HepG2 (cell line): ENCODE data around the gene CDC23. TPM values are rescaled to one million over a fixed set of nuclear protein-coding genes. Genes with fewer than 3 reads are reported as not detected.

ENCODE experiments used
- ATF7 ChIP-seq, 2 experiments: fragments of 450-650 bp in 1 of 2; sonication (generic) in 1 of 2; formaldehyde crosslinking in 1 of 2; IDR thresholded peaks; 2 replicates each; pipeline versions ENCODE4 v1.4.0 to v1.6.1; 2016 to 2020; ENCODE audit warnings: antibody characterized with exemption in 1 of 2, mild to moderate bottlenecking in 1 of 2, missing genetic modification reagents in 1 of 2
- ELF3 ChIP-seq: IDR thresholded peaks from 2 replicates; pipeline ENCODE4 v1.6.1; 2016; ENCODE audit warnings: missing genetic modification reagents, missing compliant biosample characterization
- EP300 ChIP-seq, 3 experiments: sonication (generic) in 1 of 3; formaldehyde crosslinking in 1 of 3; IDR thresholded peaks; 2 replicates each; pipeline versions ENCODE4 v1.5.1 to v1.6.1; 2011 to 2020; ENCODE audit warnings: low read depth in 2 of 3, low read length in 2 of 3, borderline replicate concordance in 1 of 3, improper control_type of control experiment in 1 of 3, mild to moderate bottlenecking in 1 of 3, missing genetic modification reagents in 1 of 3, moderate library complexity in 1 of 3
- ETS1 ChIP-seq: sonication (generic); formaldehyde crosslinking; IDR thresholded peaks from 2 replicates; pipeline ENCODE4 v1.4.0; 2020; ENCODE audit warnings: missing genetic modification reagents
- GATAD1 ChIP-seq: IDR thresholded peaks from 2 replicates; pipeline ENCODE4 v1.6.1; 2016; ENCODE audit warnings: missing genetic modification reagents, missing compliant biosample characterization
- GFI1 ChIP-seq: sonication (generic); formaldehyde crosslinking; IDR thresholded peaks from 2 replicates; pipeline ENCODE4 v1.5.0; 2020; ENCODE audit warnings: missing genetic modification reagents, mild to moderate bottlenecking, borderline replicate concordance
- GTF2F1 ChIP-seq: fragments of 150-350 bp; IDR thresholded peaks from 2 replicates; pipeline ENCODE4 v1.6.1; 2014; ENCODE audit warnings: low read length
- ISX ChIP-seq: sonication (generic); formaldehyde crosslinking; conservative IDR thresholded peaks from 2 replicates; pipeline ENCODE4 v1.5.0; 2020; ENCODE audit warnings: missing genetic modification reagents
- NFYB ChIP-seq: sonication (generic); formaldehyde crosslinking; IDR thresholded peaks from 2 replicates; pipeline ENCODE4 v1.4.0; 2020; ENCODE audit warnings: missing genetic modification reagents
- PPARG ChIP-seq: conservative IDR thresholded peaks from 2 replicates; pipeline ENCODE4 v1.6.1; 2016; ENCODE audit warnings: missing biosample characterization, missing genetic modification reagents
- RFX5 ChIP-seq: IDR thresholded peaks from 2 replicates; pipeline ENCODE4 v1.6.1; 2011; ENCODE audit warnings: low read depth, low read length, improper control_type of control experiment
- SAP130 ChIP-seq: IDR thresholded peaks from 2 replicates; pipeline ENCODE4 v1.6.1; 2016; ENCODE audit warnings: low read depth
- SIN3B ChIP-seq: fragments of 150-350 bp; IDR thresholded peaks from 2 replicates; pipeline ENCODE4 v1.6.1; 2014; ENCODE audit warnings: low read length
- TARDBP ChIP-seq: sonication (generic); formaldehyde crosslinking; IDR thresholded peaks from 2 replicates; pipeline ENCODE4 v1.8.0; 2022; ENCODE audit warnings: mild to moderate bottlenecking, missing genetic modification reagents
- TSC22D2 ChIP-seq: sonication (generic); formaldehyde crosslinking; IDR thresholded peaks from 2 replicates; pipeline ENCODE4 v1.5.1; 2020; ENCODE audit warnings: missing genetic modification reagents, mild to moderate bottlenecking, borderline replicate concordance
- ZNF746 ChIP-seq: sonication (generic); formaldehyde crosslinking; IDR thresholded peaks from 2 replicates; pipeline ENCODE4 v1.8.0; 2022; ENCODE audit warnings: mild to moderate bottlenecking, missing genetic modification reagents
- ZNF747 ChIP-seq: sonication (generic); formaldehyde crosslinking; IDR thresholded peaks from 2 replicates; pipeline ENCODE4 v1.8.1; 2023; ENCODE audit warnings: missing genetic modification reagents, mild to moderate bottlenecking, borderline replicate concordance
- ZNF781 ChIP-seq: sonication (generic); formaldehyde crosslinking; IDR thresholded peaks from 2 replicates; pipeline ENCODE4 v1.5.1; 2020; ENCODE audit warnings: borderline replicate concordance, mild to moderate bottlenecking, missing genetic modification reagents; ENCODE audit errors: not compliant biosample characterization
- polyA plus RNA-seq, 8 experiments: library from polyadenylated mRNA; depleted of rRNA in 3 of 8; stranded (reverse) in 7 of 8; unstranded in 1 of 8; fragments of >200 nt; fragmentation: Illumina TruSeq in 4 of 8; extraction: Trizol in 4 of 8; gene quantifications; 2 replicates each; pipeline versions ENCODE4 v1.2.1 to v1.2.3, GENCODE V29; 2011 to 2016; ENCODE audit warnings: low read depth in 4 of 8, missing spikeins in 1 of 8, mixed read lengths in 1 of 8; ENCODE audit not compliant: insufficient read depth in 1 of 8
- total RNA-seq, 5 experiments: library from RNA; depleted of rRNA; stranded (reverse); fragments of >200 nt; fragmentation: Illumina TruSeq; extraction: Trizol; gene quantifications; 2 replicates each; pipeline ENCODE4 v1.2.3, GENCODE V29; 2016; ENCODE audit warnings: low read depth in 1 of 5
- TF ChIP-seq, protein P1 (sequence below): sonication (generic); formaldehyde crosslinking; IDR thresholded peaks from 2 replicates; pipeline ENCODE4 v1.4.0; 2020; ENCODE audit warnings: missing genetic modification reagents
- TF ChIP-seq, protein P2 (sequence below): sonication (generic); formaldehyde crosslinking; IDR thresholded peaks from 2 replicates; pipeline ENCODE4 v1.8.1; 2023; ENCODE audit warnings: mild to moderate bottlenecking, inconsistent platforms, moderate library complexity, missing genetic modification reagents, borderline replicate concordance
- TF ChIP-seq, protein P3 (sequence below): sonication (generic); formaldehyde crosslinking; IDR thresholded peaks from 2 replicates; pipeline ENCODE4 v1.4.0; 2020; ENCODE audit warnings: missing genetic modification reagents, borderline replicate concordance

The CDC23 gene
- total and polyA plus RNA-seq, 2 of the 13 experiments (the other 11 are each of a cell fraction or from before 2014, with no cell fraction given) = 38.3 to 47.7 TPM

- TF ChIP-seq SIN3B (peak; percentile 99), PPARG (peak; percentile 11; the same call in 1 of the 2 replicates), RFX5 (0 out of 2 replicates have a peak, but pooled peaks have one; percentile 16), ETS1 (CRISPR knock-in tag) (no peak), ATF7 (IDR thresholded peaks at IDR 0.05) (no peak), ATF7 (CRISPR knock-in tag; IDR thresholded peaks at IDR 0.05) (0 out of 2 replicates have a peak, but pooled peaks have one; percentile 14), GATAD1 (CRISPR knock-in tag) (peak; percentile 86), ISX (CRISPR knock-in tag) (peak; percentile 59; the same call in 1 of the 2 replicates), ZNF781 (CRISPR knock-in tag) (peak; percentile 73), ELF3 (peak; percentile 5; the same call in 1 of the 2 replicates), SAP130 (CRISPR knock-in tag) (peak; percentile 100), ZNF746 (no peak), NFYB (CRISPR knock-in tag) (peak; percentile 94), TSC22D2 (CRISPR knock-in tag) (no peak), ZNF747 (CRISPR knock-in tag) (peak; percentile 21), GTF2F1 (no peak), EP300 (IDR thresholded peaks at IDR 0.05; ENCODE audit: low read depth in 2 of 2, low read length in 2 of 2) (peak in 1 of 2 experiments; percentile 42; a peak in 1 of 4 replicates), EP300 (CRISPR knock-in tag; IDR thresholded peaks at IDR 0.05; ENCODE audit: borderline replicate concordance) (no peak), GFI1 (0 out of 2 replicates have a peak, but pooled peaks have one; percentile 52), TARDBP (CRISPR knock-in tag) (peak; percentile 52)
- TF ChIP-seq, protein P1, sequence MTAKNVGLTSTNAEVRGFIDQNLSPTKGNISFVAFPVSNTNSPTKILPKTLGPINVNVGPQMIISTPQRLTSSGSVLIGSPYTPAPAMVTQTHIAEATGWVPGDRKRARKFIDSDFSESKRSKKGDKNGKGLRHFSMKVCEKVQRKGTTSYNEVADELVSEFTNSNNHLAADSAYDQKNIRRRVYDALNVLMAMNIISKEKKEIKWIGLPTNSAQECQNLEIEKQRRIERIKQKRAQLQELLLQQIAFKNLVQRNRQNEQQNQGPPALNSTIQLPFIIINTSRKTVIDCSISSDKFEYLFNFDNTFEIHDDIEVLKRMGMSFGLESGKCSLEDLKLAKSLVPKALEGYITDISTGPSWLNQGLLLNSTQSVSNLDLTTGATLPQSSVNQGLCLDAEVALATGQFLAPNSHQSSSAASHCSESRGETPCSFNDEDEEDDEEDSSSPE = peak; percentile 99
- TF ChIP-seq, protein P2, sequence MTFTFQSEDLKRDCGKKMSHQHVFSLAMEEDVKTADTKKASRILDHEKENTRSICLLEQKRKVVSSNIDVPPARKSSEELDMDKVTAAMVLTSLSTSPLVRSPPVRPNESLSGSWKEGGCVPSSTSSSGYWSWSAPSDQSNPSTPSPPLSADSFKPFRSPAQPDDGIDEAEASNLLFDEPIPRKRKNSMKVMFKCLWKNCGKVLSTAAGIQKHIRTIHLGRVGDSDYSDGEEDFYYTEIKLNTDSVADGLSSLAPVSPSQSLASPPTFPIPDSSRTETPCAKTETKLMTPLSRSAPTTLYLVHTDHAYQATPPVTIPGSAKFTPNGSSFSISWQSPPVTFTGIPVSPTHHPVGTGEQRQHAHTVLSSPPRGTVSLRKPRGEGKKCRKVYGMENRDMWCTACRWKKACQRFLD (CRISPR knock-in tag) = no peak
- TF ChIP-seq, protein P3, sequence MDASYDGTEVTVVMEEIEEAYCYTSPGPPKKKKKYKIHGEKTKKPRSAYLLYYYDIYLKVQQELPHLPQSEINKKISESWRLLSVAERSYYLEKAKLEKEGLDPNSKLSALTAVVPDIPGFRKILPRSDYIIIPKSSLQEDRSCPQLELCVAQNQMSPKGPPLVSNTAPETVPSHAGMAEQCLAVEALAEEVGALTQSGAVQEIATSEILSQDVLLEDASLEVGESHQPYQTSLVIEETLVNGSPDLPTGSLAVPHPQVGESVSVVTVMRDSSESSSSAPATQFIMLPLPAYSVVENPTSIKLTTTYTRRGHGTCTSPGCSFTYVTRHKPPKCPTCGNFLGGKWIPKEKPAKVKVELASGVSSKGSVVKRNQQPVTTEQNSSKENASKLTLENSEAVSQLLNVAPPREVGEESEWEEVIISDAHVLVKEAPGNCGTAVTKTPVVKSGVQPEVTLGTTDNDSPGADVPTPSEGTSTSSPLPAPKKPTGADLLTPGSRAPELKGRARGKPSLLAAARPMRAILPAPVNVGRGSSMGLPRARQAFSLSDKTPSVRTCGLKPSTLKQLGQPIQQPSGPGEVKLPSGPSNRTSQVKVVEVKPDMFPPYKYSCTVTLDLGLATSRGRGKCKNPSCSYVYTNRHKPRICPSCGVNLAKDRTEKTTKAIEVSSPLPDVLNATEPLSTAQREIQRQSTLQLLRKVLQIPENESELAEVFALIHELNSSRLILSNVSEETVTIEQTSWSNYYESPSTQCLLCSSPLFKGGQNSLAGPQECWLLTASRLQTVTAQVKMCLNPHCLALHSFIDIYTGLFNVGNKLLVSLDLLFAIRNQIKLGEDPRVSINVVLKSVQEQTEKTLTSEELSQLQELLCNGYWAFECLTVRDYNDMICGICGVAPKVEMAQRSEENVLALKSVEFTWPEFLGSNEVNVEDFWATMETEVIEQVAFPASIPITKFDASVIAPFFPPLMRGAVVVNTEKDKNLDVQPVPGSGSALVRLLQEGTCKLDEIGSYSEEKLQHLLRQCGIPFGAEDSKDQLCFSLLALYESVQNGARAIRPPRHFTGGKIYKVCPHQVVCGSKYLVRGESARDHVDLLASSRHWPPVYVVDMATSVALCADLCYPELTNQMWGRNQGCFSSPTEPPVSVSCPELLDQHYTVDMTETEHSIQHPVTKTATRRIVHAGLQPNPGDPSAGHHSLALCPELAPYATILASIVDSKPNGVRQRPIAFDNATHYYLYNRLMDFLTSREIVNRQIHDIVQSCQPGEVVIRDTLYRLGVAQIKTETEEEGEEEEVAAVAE = peak; percentile 71; the same call in 1 of the 2 replicates
Observed at GRCh38 chr5:138178516-138179276, 34.4 kb downstream of the CDC23 start, which contains the start of the genes BRD8 and KIF20A (continued).
